HFFc6 (cell line): ENCODE measurements around the gene GORASP1. TPM values are rescaled to one million over a fixed set of nuclear protein-coding genes. Genes with fewer than 3 reads are reported as not detected.

ENCODE experiments used
- DNase-seq: peaks from one replicate; pipeline ENCODE4 v3.0.0-alpha.2; 2018
- H3K27ac Mint-ChIP-seq: 2 replicates; pipeline ENCODE4 v1.8.0; 2020; ENCODE audit warnings: mild to moderate bottlenecking, mixed read lengths
- H3K27me3 Mint-ChIP-seq: 2 replicates; pipeline ENCODE4 v1.8.0; 2021; ENCODE audit warnings: mild to moderate bottlenecking, moderate library complexity, mixed read lengths; ENCODE audit not compliant: insufficient read depth
- H3K36me3 Mint-ChIP-seq: 2 replicates; pipeline ENCODE4 v1.8.0; 2021; ENCODE audit warnings: low read depth, mixed read lengths
- H3K4me1 Mint-ChIP-seq: 2 replicates; pipeline ENCODE4 v1.8.0; 2020; ENCODE audit warnings: low read depth, mixed read lengths
- H3K4me3 Mint-ChIP-seq: 2 replicates; pipeline ENCODE4 v1.8.0; 2020; ENCODE audit warnings: mild to moderate bottlenecking, moderate library complexity, mixed read lengths
- H3K9me3 Mint-ChIP-seq: 2 replicates; pipeline ENCODE4 v1.8.0; 2020; ENCODE audit warnings: mild to moderate bottlenecking, mixed read lengths
- CTCF ChIP-seq: fragments of 200-600 bp; sonication (generic); IDR thresholded peaks from 2 replicates; pipeline ENCODE4 v1.5.0; 2021; ENCODE audit warnings: antibody characterized with exemption, mild to moderate bottlenecking
- long read RNA-seq: library from polyadenylated mRNA; unstranded; transcript quantifications from one replicate; pipeline ENCODE4 v2.0.0, GENCODE V29; 2019
- total RNA-seq, 6 experiments: library from RNA; stranded (reverse); fragmentation: NEBNext Ultra II Directional; extraction: Animal tissue kit (Norgen Biotek cat#: 25700); gene quantifications; 2 replicates in 1 of 6; 3 replicates in 5 of 6; pipeline ENCODE4 v1.2.3, GENCODE V29; 2021

The GORASP1 gene
- 10 to 100 TPM; 42.7 to 52.1 (median 47.0) TPM for total RNA-seq
- long read RNA-seq, transcript GORASP1-201 (9 exons, 3,722 nt), result major isoform, 21 of 45 reads
- long read RNA-seq, partial matches to known transcripts, result 4 of 45 reads
- long read RNA-seq, other reads (novel, unspliced or antisense), result 18 of 45 reads

GRCh38 chr3:39107388-39108199, at the start of gene GORASP1, which contains the start of gene TTC21A:
TSS of gene GORASP1 (minus strand) at chr3:39107627. CDS start at chr3:39107541, 86 bp downstream.
TSS of gene TTC21A (plus strand) at chr3:39107680. CDS start at chr3:39107838, 158 bp downstream.
- Mint-ChIP-seq H3K4me1 (peaks cover 31% of the 10 kb centered on the region), H3K4me3 (peak within 1 kb of the TSS; percentile 98), H3K27ac (peak within 1 kb of the TSS; percentile 96), H3K27me3 (no peaks in the 10 kb centered on the region; the same call in 1 of the 2 replicates), H3K9me3 (no peaks in the 10 kb centered on the region), H3K36me3 (no peaks in the 10 kb centered on the region; the same call in 1 of the 2 replicates)
- 0 out of 2 replicates have a peak, but pooled peaks have one; percentile 7 for TF ChIP-seq CTCF
- DNase-seq, result peak; percentile 85

GRCh38 chr3:39156421-39156820, 49.0 kb upstream of the GORASP1 start:
- H3K27ac Mint-ChIP-seq, result no peak overlapping the region
- DNase-seq, result no peak
- H3K4me3 Mint-ChIP-seq, result no peak overlapping the region
- no peaks in the 10 kb centered on the region for H3K9me3 Mint-ChIP-seq
- 0 out of 2 replicates have a peak, but pooled peaks cover 5% of the 10 kb centered on the region for H3K36me3 Mint-ChIP-seq
- H3K27me3 Mint-ChIP-seq, result peaks cover 11% of the 10 kb centered on the region
- TF ChIP-seq CTCF, result no peak
- peaks cover 31% of the 10 kb centered on the region for H3K4me1 Mint-ChIP-seq

- peaks cover 46% of the 10 kb centered on the region for H3K4me1 Mint-ChIP-seq
- H3K36me3 Mint-ChIP-seq, result 0 out of 2 replicates have a peak, but pooled peaks cover 5% of the 10 kb centered on the region
- no peak for TF ChIP-seq CTCF
- H3K27me3 Mint-ChIP-seq, result peaks cover 11% of the 10 kb centered on the region
- no peak for DNase-seq
- peak overlapping the region; percentile 72 for H3K4me3 Mint-ChIP-seq
- H3K9me3 Mint-ChIP-seq, result no peaks in the 10 kb centered on the region
- H3K27ac Mint-ChIP-seq, result peak overlapping the region; percentile 83
These were observed 47.0 kb upstream of the GORASP1 start for GRCh38 chr3:39154280-39155021.

DNA sequence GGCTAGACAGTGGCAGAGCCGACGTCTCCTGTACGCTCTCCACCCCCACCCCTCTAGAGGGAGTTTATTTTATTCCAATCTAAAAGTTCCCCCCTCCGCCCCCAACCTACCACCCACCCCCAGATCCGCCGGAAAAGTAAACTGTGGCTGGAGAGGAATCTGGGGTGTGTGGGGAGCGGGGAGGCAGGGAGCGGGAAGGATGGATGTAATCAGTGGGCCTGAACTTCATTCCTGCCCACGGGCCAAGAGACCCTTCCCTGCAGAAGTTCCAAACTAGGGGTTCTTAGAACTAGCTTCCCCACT, 46.5 kb upstream of the GORASP1 start:
- no peak for DNase-seq
- peaks cover 51% of the 10 kb centered on the region for H3K4me1 Mint-ChIP-seq

More for the DNA sequence above, 46.5 kb upstream of the GORASP1 start:
- Mint-ChIP-seq H3K4me3 (peak overlapping the region; percentile 72), H3K9me3 (no peaks in the 10 kb centered on the region), H3K36me3 (0 out of 2 replicates have a peak, but pooled peaks cover 5% of the 10 kb centered on the region), H3K27ac (peak overlapping the region; percentile 83), H3K27me3 (peaks cover 6% of the 10 kb centered on the region)
- no peak for TF ChIP-seq CTCF
